Measurements from ENCODE around the gene BCL2L11. TPM values are rescaled to one million over a fixed set of nuclear protein-coding genes. Genes with fewer than 3 reads are reported as not detected.

The BCL2L11 gene
- total and polyA plus RNA-seq, 9 of the 15 experiments (the other 6 are each of a cell fraction or from before 2014, with no cell fraction given), result 2.2 to 18.8 (median 5.0) TPM

- Histone ChIP-seq H4K20me1 (replicated peaks; ENCODE audit: control insufficient read depth, insufficient read depth, low read length) (peaks cover 10% of the 10 kb centered on the region), H3K9ac (ENCODE audit: insufficient read depth in 1 of 2, low read depth in 2 of 2, low read length in 2 of 2) (no peak overlapping the region), H3K27ac (ENCODE audit: extremely low read depth, low read depth, low read length) (no peak overlapping the region), H3K4me3 (no peak overlapping the region), H3K36me3 (ENCODE audit: control insufficient read depth, insufficient read depth, low read length) (no peaks in the 10 kb centered on the region; the same call in 2 of the 3 replicates), H3K27me3 (ENCODE audit: control insufficient read depth in 2 of 2, insufficient read depth in 2 of 2, low read length in 2 of 2) (no peaks in the 10 kb centered on the region), H3K4me2 (ENCODE audit: insufficient read depth, low read length) (no peak overlapping the region), H3K4me1 (replicated peaks in 1 of 2; ENCODE audit: control insufficient read depth in 2 of 2, insufficient read depth in 2 of 2, low read length in 2 of 2) (peaks cover 4 to 37% of the 10 kb centered on the region in 2 experiments; a peak in 4 of 5 replicates), H3K9me1 (ENCODE audit: control insufficient read depth, insufficient read depth, low read length) (no peaks in the 10 kb centered on the region), H3K79me2 (ENCODE audit: control insufficient read depth, insufficient read depth, low read length) (peaks cover 27% of the 10 kb centered on the region), H2AFZ (ENCODE audit: low read depth, low read length) (no peak overlapping the region), H3K9me3 (replicated peaks; ENCODE audit: control insufficient read depth, insufficient read depth, low read depth, low read length) (no peaks in the 10 kb centered on the region)
- ATAC-seq (no peak), FAIRE-seq (no peak), DNase-seq (ENCODE audit: extremely low read depth in 1 of 4, low spot score in 3 of 4) (no peak)
- CTCF ChIA-PET (ENCODE audit: low intra/inter-chr PET ratio), result no interaction called here
- in situ Hi-C loops (cut with MboI), result no loop called here
- intact Hi-C loops (cut with micrococcal nuclease), result loop anchor here (5.0 to 10.0 kb wide), 3 partner anchors 304 to 549 kb away; no protein-coding TSS in a partner anchor
- 92% methylated on average over 28 of the region's 33 CpGs for WGBS (ENCODE audit: insufficient coverage, low coverage, missing lambda C conversion rate)
- POLR2A ChIA-PET, result no interaction called here
- no TSS peak for BruUV-seq (replicated peaks)
- TF ChIP-seq RBM34 (IDR thresholded peaks at IDR 0.05; ENCODE audit: borderline replicate concordance, insufficient read depth, low read length) (no peak), CTCF (IDR thresholded peaks at IDR 0.05 in 2 of 3, conservative IDR thresholded peaks at IDR 0.05 in 1 of 3; ENCODE audit: insufficient read depth in 2 of 3, low read depth in 1 of 3, low read length in 3 of 3) (no peak), NELFE (IDR thresholded peaks at IDR 0.05; ENCODE audit: insufficient read depth, insufficient read length) (no peak), RAD21 (CRISPR knock-in tag; conservative IDR thresholded peaks at IDR 0.05 in 1 of 2, IDR thresholded peaks at IDR 0.05 in 1 of 2) (no peak), NONO (IDR thresholded peaks at IDR 0.05; ENCODE audit: low read depth in 2 of 2, low read length in 1 of 2) (no peak), ZNF639 (CRISPR knock-in tag; conservative IDR thresholded peaks at IDR 0.05 in 1 of 2, IDR thresholded peaks at IDR 0.05 in 1 of 2) (no peak), FOXJ2 (tag; IDR thresholded peaks at IDR 0.05) (no peak), ZBTB11 (CRISPR knock-in tag; IDR thresholded peaks at IDR 0.05) (no peak), ZFP91 (CRISPR knock-in tag; IDR thresholded peaks at IDR 0.05) (no peak), GABPA (tag; conservative IDR thresholded peaks at IDR 0.05; ENCODE audit: low read depth) (no peak), ZNF77 (CRISPR knock-in tag; IDR thresholded peaks at IDR 0.05) (no peak), ZNF282 (CRISPR knock-in tag; IDR thresholded peaks at IDR 0.05) (no peak)
Measured at GRCh38 chr2:111118481-111118980, 2.2 kb upstream of the BCL2L11 start.
